ENCODE results near the gene TMEM94. TPM values are rescaled to one million over a fixed set of nuclear protein-coding genes. Genes with fewer than 3 reads are reported as not detected.

Gene TMEM94
- total and polyA plus RNA-seq, 2 of the 4 experiments (the other 2 are of a cell fraction), result 8.4 to 64.7 TPM

- POLR2A ChIA-PET (ENCODE audit: unreplicated experiment), result no interaction called here
- CTCF ChIA-PET, result no interaction called here
- H3K27ac ChIP-seq (ENCODE audit: insufficient read depth, low read length), result no peak overlapping the region
Observed at GRCh38 chr17:75459590-75460267, 3.3 kb downstream of the TMEM94 start.

More at GRCh38 chr17:75459590-75460267, 3.3 kb downstream of the TMEM94 start:
- H2AK5ac ChIP-seq (ENCODE audit: low read depth, low read length), result no peak overlapping the region
- H3K9ac ChIP-seq (ENCODE audit: low read depth, low read length), result no peak overlapping the region
- H3K27me3 ChIP-seq (ENCODE audit: control insufficient read depth, insufficient read depth, low read length), result no peaks in the 10 kb centered on the region
- ATAC-seq (ENCODE audit: low read depth) (no peak), DNase-seq (no peak)
- H4K5ac ChIP-seq (ENCODE audit: low read depth, low read length), result no peak overlapping the region
- no peak overlapping the region for H3K14ac ChIP-seq (replicated peaks; ENCODE audit: low read depth, low read length)
- no TSS peak for BruUV-seq (replicated peaks)
- no peaks in the 10 kb centered on the region for H3K36me3 ChIP-seq (ENCODE audit: control insufficient read depth, insufficient read depth, low read length)
- dilution Hi-C loops (cut with HindIII; ENCODE audit: low sequenced_read_pairs, unreplicated experiment), result no loop called here
- no peak overlapping the region for H2BK120ac ChIP-seq (ENCODE audit: low read depth, low read length)
- peaks cover 3% of the 10 kb centered on the region for H3K4me1 ChIP-seq (ENCODE audit: control insufficient read depth, insufficient read depth, low read length)
- TF ChIP-seq BHLHE40 (IDR thresholded peaks at IDR 0.05; ENCODE audit: low read depth, low read length) (no peak), POLR2A (IDR thresholded peaks at IDR 0.05; ENCODE audit: low read depth, low read length) (no peak), RCOR1 (IDR thresholded peaks at IDR 0.05; ENCODE audit: insufficient replicate concordance, low read length) (no peak), SMC3 (IDR thresholded peaks at IDR 0.05; ENCODE audit: low read depth, low read length) (no peak), USF2 (IDR thresholded peaks at IDR 0.05; ENCODE audit: low read depth, low read length) (no peak), NFE2L2 (IDR thresholded peaks at IDR 0.05; ENCODE audit: low read depth, low read length) (no peak), ELK1 (IDR thresholded peaks at IDR 0.05; ENCODE audit: borderline replicate concordance, low read depth, low read length) (no peak), CHD1 (IDR thresholded peaks at IDR 0.05; ENCODE audit: low read depth, low read length) (no peak), MAFK (IDR thresholded peaks at IDR 0.05; ENCODE audit: low read depth, low read length) (no peak), CEBPB (IDR thresholded peaks at IDR 0.05; ENCODE audit: low read depth, low read length) (no peak), RAD21 (IDR thresholded peaks at IDR 0.05; ENCODE audit: low read length) (no peak), FOS (IDR thresholded peaks at IDR 0.05; ENCODE audit: low read depth, low read length) (no peak), MXI1 (IDR thresholded peaks at IDR 0.05; ENCODE audit: borderline replicate concordance, low read depth, low read length) (no peak), MAZ (IDR thresholded peaks at IDR 0.05; ENCODE audit: borderline replicate concordance, low read depth, low read length) (no peak), RFX5 (IDR thresholded peaks at IDR 0.05; ENCODE audit: low read depth, low read length) (no peak), CTCF (conservative IDR thresholded peaks at IDR 0.05; ENCODE audit: low read depth, low read length) (no peak)
- peaks cover 37 to 64% of the 10 kb centered on the region in 2 experiments for H3K79me1 ChIP-seq (ENCODE audit: low read depth in 1 of 2, low read length in 2 of 2)
- H2BK5ac ChIP-seq (ENCODE audit: low read depth, low read length, poor library complexity, severe bottlenecking), result no peak overlapping the region
- peaks cover 16% of the 10 kb centered on the region for H3K9me1 ChIP-seq (ENCODE audit: insufficient read depth, low read length)
- H2BK20ac ChIP-seq (ENCODE audit: low read depth, low read length), result no peak overlapping the region
- H3K23ac ChIP-seq (ENCODE audit: low read depth, low read length), result peak overlapping the region; percentile 4; the same call in 1 of the 2 replicates
- H4K8ac ChIP-seq (ENCODE audit: low read depth in 2 of 2, low read length in 2 of 2), result no peak overlapping the region
- no peak overlapping the region for H4K91ac ChIP-seq (ENCODE audit: insufficient read depth, low read depth, low read length)
- H3K4me2 ChIP-seq (ENCODE audit: low read depth, low read length), result no peak overlapping the region
- no peak overlapping the region for H3K4ac ChIP-seq (ENCODE audit: low read depth, low read length)
- H4K20me1 ChIP-seq (ENCODE audit: insufficient read depth, low read length), result 0 out of 2 replicates have a peak, but pooled peaks cover 4% of the 10 kb centered on the region
- no peak overlapping the region for H2AK9ac ChIP-seq (replicated peaks; ENCODE audit: low read depth, low read length, poor library complexity)
- intact Hi-C loops (cut with micrococcal nuclease), result no loop called here
- H3K18ac ChIP-seq (ENCODE audit: low read depth, low read length), result no peak overlapping the region
- no peak overlapping the region for H3K56ac ChIP-seq (ENCODE audit: extremely low read depth, insufficient read depth, low read length)
- no peak overlapping the region for H3K4me3 ChIP-seq (ENCODE audit: insufficient read depth, low read depth, low read length)
- no peak overlapping the region for H2BK15ac ChIP-seq (ENCODE audit: low read depth, low read length)
- in situ Hi-C loops (cut with MboI; ENCODE audit: low sequenced_read_pairs), result no loop called here
- 76% methylated on average over 2 of the region's 9 CpGs; no CpG with 5 or more reads in 1 of the 2 experiments for WGBS, 2 experiments (ENCODE audit: extremely low coverage in 2 of 2, insufficient read length in 1 of 2)
- H3K9me3 ChIP-seq (ENCODE audit: control insufficient read depth, insufficient read depth, low read length), result no peaks in the 10 kb centered on the region
- H2AFZ ChIP-seq (replicated peaks; ENCODE audit: low read length, poor library complexity), result no peak overlapping the region

Data from IMR-90 (cell line).